A549 (cell line): ENCODE data around the gene ICOS. TPM values are rescaled to one million over a fixed set of nuclear protein-coding genes. Genes with fewer than 3 reads are reported as not detected.

ENCODE experiments used
- ATAC-seq, 2 experiments: fragments of 200-7000 bp in 1 of 2; fragments of >200 bp in 1 of 2; cut with Nextera tagmentation in 1 of 2; cut with Tn5 transposase in 1 of 2; 3 replicates each; pipeline versions ENCODE4 v1.8.0 to v1.9.1; 2018 to 2020; ENCODE audit warnings: mild to moderate bottlenecking in 1 of 2, moderate library complexity in 1 of 2
- CTCF ChIA-PET: fragments of 300-600 bp; sonication (Branson Sonifier 250); formaldehyde crosslinking; extraction: SDS; loops from one replicate; lab custom pipeline; 2021; ENCODE audit warnings: antibody characterized with exemption, inconsistent platforms; lab: Yijun Ruan, JAX
- POLR2A ChIA-PET: fragments of 350-600 bp; formaldehyde crosslinking; extraction: SDS; loops from one replicate; lab custom pipeline; 2021; ENCODE audit warnings: antibody characterized with exemption, inconsistent platforms; lab: Yijun Ruan, JAX
- DNase-seq, 2 experiments: peaks; one replicate each; pipeline versions ENCODE4 v3.0.0 to v3.0.0-alpha.2; 2011 to 2016; ENCODE audit warnings: low read depth in 1 of 2, low spot score in 1 of 2
- FAIRE-seq: peaks from 2 replicates; lab custom pipeline; 2011; peaks lifted over from hg19 to GRCh38; lab: Jason Lieb, UNC
- H3K27ac ChIP-seq, 2 experiments: fragments of >200 bp; sonication (Bioruptor Twin); formaldehyde crosslinking; 3 replicates each; pipeline ENCODE4 v1.5.1; 2016 to 2017
- H3K4me1 ChIP-seq: fragments of >200 bp; sonication (Bioruptor Twin); formaldehyde crosslinking; 3 replicates; pipeline ENCODE4 v1.6.1; 2016
- H3K4me2 ChIP-seq: fragments of >200 bp; sonication (Bioruptor Twin); formaldehyde crosslinking; 3 replicates; pipeline ENCODE4 v1.6.1; 2016
- H3K4me3 ChIP-seq: fragments of >200 bp; sonication (Bioruptor Twin); formaldehyde crosslinking; 3 replicates; pipeline ENCODE4 v1.5.1; 2016
- H3K9me3 ChIP-seq: fragments of >200 bp; sonication (Bioruptor Twin); formaldehyde crosslinking; 3 replicates; pipeline ENCODE4 v1.6.1; 2016
- BHLHE40 ChIP-seq: IDR thresholded peaks from 2 replicates; pipeline ENCODE4 v1.6.1; 2012; ENCODE audit warnings: low read depth, low read length, inconsistent platforms
- CEBPB ChIP-seq, 2 experiments: fragments of >200 bp in 1 of 2; sonication (Bioruptor Twin) in 1 of 2; formaldehyde crosslinking in 1 of 2; IDR thresholded peaks; 2 replicates each; pipeline ENCODE4 v1.6.1; 2012 to 2016
- CHD2 ChIP-seq: fragments of 150-350 bp; IDR thresholded peaks from 2 replicates; pipeline ENCODE4 v1.6.1; 2014; ENCODE audit warnings: low read length; ENCODE audit not compliant: partially characterized antibody
- EHF ChIP-seq: fragments of 250-450 bp; sonication (Bioruptor Pico); IDR thresholded peaks from 2 replicates; pipeline ENCODE4 v1.5.0; 2020; ENCODE audit warnings: mild to moderate bottlenecking
- EP300 ChIP-seq, 2 experiments: fragments of >200 bp; sonication (Bioruptor Twin); formaldehyde crosslinking; IDR thresholded peaks; 2 replicates in 1 of 2; 3 replicates in 1 of 2; pipeline ENCODE4 v1.6.1; 2016 to 2017
- FOSB ChIP-seq: fragments of 250-450 bp; sonication (Bioruptor Pico); IDR thresholded peaks from 2 replicates; pipeline ENCODE4 v1.5.0; 2020; ENCODE audit warnings: mild to moderate bottlenecking, moderate library complexity
- FOSL2 ChIP-seq, 2 experiments: fragments of 450-650 bp in 1 of 2; fragments of >200 bp in 1 of 2; sonication (Bioruptor Twin) in 1 of 2; formaldehyde crosslinking; IDR thresholded peaks; 2 replicates each; pipeline versions ENCODE4 v1.5.0 to v1.6.1; 2016 to 2020; ENCODE audit warnings: mild to moderate bottlenecking in 1 of 2, moderate library complexity in 1 of 2
- GATA3 ChIP-seq: IDR thresholded peaks from 2 replicates; pipeline ENCODE4 v1.6.1; 2012; ENCODE audit warnings: borderline replicate concordance
- HOXB13 ChIP-seq: fragments of 250-450 bp; sonication (Bioruptor Pico); IDR thresholded peaks from 2 replicates; pipeline ENCODE4 v1.5.0; 2020; ENCODE audit warnings: low read depth, mild to moderate bottlenecking, moderate library complexity
- JUN ChIP-seq, 2 experiments: fragments of >200 bp; sonication (Bioruptor Twin); formaldehyde crosslinking; IDR thresholded peaks; 2 replicates in 1 of 2; 3 replicates in 1 of 2; pipeline ENCODE4 v1.6.1; 2016 to 2017
- KDM1A ChIP-seq: fragments of 200-600 bp; sonication (generic); IDR thresholded peaks from 2 replicates; pipeline ENCODE4 v1.6.1; 2016; ENCODE audit warnings: low read depth, mild to moderate bottlenecking
- MAZ ChIP-seq: fragments of 150-350 bp; IDR thresholded peaks from 2 replicates; pipeline ENCODE4 v1.6.1; 2014; ENCODE audit warnings: antibody characterized with exemption, low read depth, low read length, borderline replicate concordance
- MYC ChIP-seq: IDR thresholded peaks from 2 replicates; pipeline ENCODE4 v1.6.1; 2012; ENCODE audit warnings: mild to moderate bottlenecking, inconsistent platforms, low read length, improper control_type of control experiment, borderline replicate concordance
- PHF8 ChIP-seq: fragments of 200-600 bp; sonication (generic); IDR thresholded peaks from 2 replicates; pipeline ENCODE4 v1.6.1; 2016; ENCODE audit warnings: low read depth, mild to moderate bottlenecking, antibody characterized with exemption, moderate library complexity, borderline replicate concordance
- RARB ChIP-seq: fragments of 250-450 bp; sonication (Bioruptor Pico); IDR thresholded peaks from 2 replicates; pipeline ENCODE4 v1.8.0; 2021; ENCODE audit warnings: mild to moderate bottlenecking, moderate library complexity
- TFCP2L1 ChIP-seq: fragments of 250-450 bp; sonication (Bioruptor Pico); IDR thresholded peaks from 2 replicates; pipeline ENCODE4 v1.5.0; 2021; ENCODE audit warnings: mild to moderate bottlenecking
- TP53 ChIP-seq: fragments of 250-450 bp; sonication (Bioruptor Pico); IDR thresholded peaks from 2 replicates; pipeline ENCODE4 v1.5.0; 2021; ENCODE audit warnings: mild to moderate bottlenecking, moderate library complexity
- ZFP36 ChIP-seq: fragments of 450-650 bp; IDR thresholded peaks from 2 replicates; pipeline ENCODE4 v1.6.1; 2014; ENCODE audit warnings: borderline replicate concordance; ENCODE audit not compliant: partially characterized antibody
- ZSCAN20 ChIP-seq: fragments of 250-450 bp; sonication (Bioruptor Pico); IDR thresholded peaks from 2 replicates; pipeline ENCODE4 v1.8.0; 2022; ENCODE audit warnings: mild to moderate bottlenecking, moderate library complexity
- WGBS: methylation state at CpG from one replicate; pipeline ENCODE4 v1.1.6; 2017; ENCODE audit errors: missing lambda C conversion rate; 5-methylcytosine and 5-hydroxymethylcytosine counted together
- polyA plus RNA-seq, 4 experiments: library from polyadenylated mRNA; depleted of rRNA in 3 of 4; stranded (reverse); fragments of >200 nt; fragmentation: RNase III in 1 of 4; extraction: RNeasy Plus Mini Kit Qiagen cat#74134 plus additional on column Dnase treatment in 1 of 4; gene quantifications; 2 replicates in 3 of 4; 3 replicates in 1 of 4; pipeline ENCODE4 v1.2.3, GENCODE V29; 2011 to 2017
- TF ChIP-seq, protein P1 (sequence below): IDR thresholded peaks from 2 replicates; pipeline ENCODE4 v1.6.1; 2012
- TF ChIP-seq, protein P2 (sequence below): fragments of 250-450 bp; sonication (Bioruptor Pico); IDR thresholded peaks from 2 replicates; pipeline ENCODE4 v1.5.0; 2020; ENCODE audit warnings: low read depth, mild to moderate bottlenecking, moderate library complexity
- TF ChIP-seq, protein P3 (sequence below): fragments of 250-450 bp; sonication (Bioruptor Pico); IDR thresholded peaks from 2 replicates; pipeline ENCODE4 v1.5.0; 2021; ENCODE audit warnings: mild to moderate bottlenecking, moderate library complexity, borderline replicate concordance
- TF ChIP-seq, protein P4 (sequence below): fragments of 450-650 bp; IDR thresholded peaks from 2 replicates; pipeline ENCODE4 v1.6.1; 2014; ENCODE audit warnings: antibody characterized with exemption

The ICOS gene
- polyA plus RNA-seq, 2 of the 4 experiments (the other 2 are of a cell fraction), result not detected

DNA sequence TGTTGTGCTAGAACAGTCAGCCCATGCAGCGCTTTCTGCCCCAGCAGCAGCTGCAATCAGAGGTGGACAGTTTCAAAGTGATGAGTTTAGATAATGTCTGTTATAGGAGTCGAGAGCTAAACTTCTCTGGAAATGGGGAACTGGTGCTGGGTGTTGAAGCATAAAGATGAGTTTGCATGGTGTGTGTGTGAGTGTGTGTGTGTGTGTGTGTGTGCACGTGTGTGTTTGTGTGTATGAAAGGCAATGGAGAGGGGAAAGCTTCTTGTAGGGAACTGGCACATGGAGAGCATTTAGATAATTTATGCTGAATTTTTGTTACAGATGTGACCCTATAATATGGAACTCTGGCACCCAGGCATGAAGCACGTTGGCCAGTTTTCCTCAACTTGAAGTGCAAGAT lies 22.7 kb downstream of the ICOS start:
- WGBS, result 4% methylated on average over 4 of the region's 4 CpGs
- Histone ChIP-seq H3K27ac (no peak overlapping the region), H3K4me1 (no peaks in the 10 kb centered on the region), H3K4me3 (no peak overlapping the region), H3K9me3 (no peaks in the 10 kb centered on the region), H3K4me2 (no peak overlapping the region)
- ATAC-seq (no peak), FAIRE-seq (no peak), DNase-seq (no peak)
- CTCF ChIA-PET, result interaction anchor here (1.0 to 1.2 kb wide), 3 partner anchors 8 to 17 kb away, joined by 3 read pairs; no protein-coding TSS in a partner anchor
- POLR2A ChIA-PET, result no interaction called here
- TF ChIP-seq RARB, result no peak
- no peak for TF ChIP-seq GATA3
- TF ChIP-seq TP53 (CRISPR knock-in tag), result no peak
- TF ChIP-seq, protein P1, sequence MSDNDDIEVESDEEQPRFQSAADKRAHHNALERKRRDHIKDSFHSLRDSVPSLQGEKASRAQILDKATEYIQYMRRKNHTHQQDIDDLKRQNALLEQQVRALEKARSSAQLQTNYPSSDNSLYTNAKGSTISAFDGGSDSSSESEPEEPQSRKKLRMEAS, result no peak
- no peak for TF ChIP-seq TFCP2L1 (CRISPR knock-in tag)
- no peak for TF ChIP-seq MAZ
- TF ChIP-seq JUN (IDR thresholded peaks at IDR 0.05), result no peak
- TF ChIP-seq ZSCAN20, result no peak
- TF ChIP-seq, protein P2, sequence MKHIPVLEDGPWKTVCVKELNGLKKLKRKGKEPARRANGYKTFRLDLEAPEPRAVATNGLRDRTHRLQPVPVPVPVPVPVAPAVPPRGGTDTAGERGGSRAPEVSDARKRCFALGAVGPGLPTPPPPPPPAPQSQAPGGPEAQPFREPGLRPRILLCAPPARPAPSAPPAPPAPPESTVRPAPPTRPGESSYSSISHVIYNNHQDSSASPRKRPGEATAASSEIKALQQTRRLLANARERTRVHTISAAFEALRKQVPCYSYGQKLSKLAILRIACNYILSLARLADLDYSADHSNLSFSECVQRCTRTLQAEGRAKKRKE (CRISPR knock-in tag), result no peak
- no peak for TF ChIP-seq CEBPB (IDR thresholded peaks at IDR 0.05)
- no peak for TF ChIP-seq FOSB
- TF ChIP-seq, protein P3, sequence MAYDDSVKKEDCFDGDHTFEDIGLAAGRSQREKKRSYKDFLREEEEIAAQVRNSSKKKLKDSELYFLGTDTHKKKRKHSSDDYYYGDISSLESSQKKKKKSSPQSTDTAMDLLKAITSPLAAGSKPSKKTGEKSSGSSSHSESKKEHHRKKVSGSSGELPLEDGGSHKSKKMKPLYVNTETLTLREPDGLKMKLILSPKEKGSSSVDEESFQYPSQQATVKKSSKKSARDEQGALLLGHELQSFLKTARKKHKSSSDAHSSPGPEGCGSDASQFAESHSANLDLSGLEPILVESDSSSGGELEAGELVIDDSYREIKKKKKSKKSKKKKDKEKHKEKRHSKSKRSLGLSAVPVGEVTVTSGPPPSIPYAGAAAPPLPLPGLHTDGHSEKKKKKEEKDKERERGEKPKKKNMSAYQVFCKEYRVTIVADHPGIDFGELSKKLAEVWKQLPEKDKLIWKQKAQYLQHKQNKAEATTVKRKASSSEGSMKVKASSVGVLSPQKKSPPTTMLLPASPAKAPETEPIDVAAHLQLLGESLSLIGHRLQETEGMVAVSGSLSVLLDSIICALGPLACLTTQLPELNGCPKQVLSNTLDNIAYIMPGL (CRISPR knock-in tag), result no peak
- no peak for TF ChIP-seq BHLHE40
- TF ChIP-seq EHF (CRISPR knock-in tag), result no peak

DNA sequence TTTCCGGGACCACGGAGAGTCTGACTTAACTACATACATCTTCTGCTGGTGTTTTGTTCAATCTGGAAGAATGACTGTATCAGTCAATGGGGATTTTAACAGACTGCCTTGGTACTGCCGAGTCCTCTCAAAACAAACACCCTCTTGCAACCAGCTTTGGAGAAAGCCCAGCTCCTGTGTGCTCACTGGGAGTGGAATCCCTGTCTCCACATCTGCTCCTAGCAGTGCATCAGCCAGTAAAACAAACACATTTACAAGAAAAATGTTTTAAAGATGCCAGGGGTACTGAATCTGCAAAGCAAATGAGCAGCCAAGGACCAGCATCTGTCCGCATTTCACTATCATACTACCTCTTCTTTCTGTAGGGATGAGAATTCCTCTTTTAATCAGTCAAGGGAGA lies 23.1 kb downstream of the ICOS start:
- POLR2A ChIA-PET, result no interaction called here
- no peak overlapping the region for H3K4me3 ChIP-seq
- ATAC-seq, result no peak
- H3K4me2 ChIP-seq, result no peak overlapping the region
- CTCF ChIA-PET, result interaction anchor here (1.0 to 1.2 kb wide), 2 partner anchors 9 to 16 kb away, joined by 3 read pairs; no protein-coding TSS in a partner anchor
- no peak for TF ChIP-seq MYC
- no peak for TF ChIP-seq ZSCAN20
- TF ChIP-seq FOSL2 (IDR thresholded peaks at IDR 0.05), result no peak
- no peak for TF ChIP-seq FOSL2 (CRISPR knock-in tag; IDR thresholded peaks at IDR 0.05)
- TF ChIP-seq ZFP36, result no peak
- no peak for TF ChIP-seq CEBPB (IDR thresholded peaks at IDR 0.05)
- TF ChIP-seq EP300 (IDR thresholded peaks at IDR 0.05), result no peak
- TF ChIP-seq, protein P1, result no peak
- no peak for TF ChIP-seq KDM1A
- TF ChIP-seq, protein P4, sequence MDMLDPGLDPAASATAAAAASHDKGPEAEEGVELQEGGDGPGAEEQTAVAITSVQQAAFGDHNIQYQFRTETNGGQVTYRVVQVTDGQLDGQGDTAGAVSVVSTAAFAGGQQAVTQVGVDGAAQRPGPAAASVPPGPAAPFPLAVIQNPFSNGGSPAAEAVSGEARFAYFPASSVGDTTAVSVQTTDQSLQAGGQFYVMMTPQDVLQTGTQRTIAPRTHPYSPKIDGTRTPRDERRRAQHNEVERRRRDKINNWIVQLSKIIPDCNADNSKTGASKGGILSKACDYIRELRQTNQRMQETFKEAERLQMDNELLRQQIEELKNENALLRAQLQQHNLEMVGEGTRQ, result no peak
- no peak for TF ChIP-seq RARB
- no peak for TF ChIP-seq PHF8
- TF ChIP-seq CHD2, result no peak
- no peak for TF ChIP-seq TP53 (CRISPR knock-in tag)
- no peak for TF ChIP-seq GATA3
- no peak for TF ChIP-seq HOXB13 (CRISPR knock-in tag)
- WGBS, result 27% methylated on average over 4 of the region's 4 CpGs
- no peaks in the 10 kb centered on the region for H3K9me3 ChIP-seq
- FAIRE-seq, result no peak
- no peaks in the 10 kb centered on the region for H3K4me1 ChIP-seq
- no peak overlapping the region for H3K27ac ChIP-seq
- DNase-seq, result no peak
